IPS-18a (cell line): ENCODE measurements around the gene MYL3.

ENCODE experiments used
- H3K27ac ChIP-seq: one replicate; pipeline ENCODE4 v1.5.1; 2013; ENCODE audit warnings: low read length
- H3K27me3 ChIP-seq: one replicate; pipeline ENCODE4 v1.6.1; 2013; ENCODE audit warnings: mild to moderate bottlenecking, low read length; ENCODE audit not compliant: control insufficient read depth, insufficient read depth
- H3K36me3 ChIP-seq: one replicate; pipeline ENCODE4 v1.6.1; 2013; ENCODE audit warnings: low read depth, low read length; ENCODE audit not compliant: control insufficient read depth
- H3K4me1 ChIP-seq: one replicate; pipeline ENCODE4 v1.6.1; 2013; ENCODE audit warnings: low read depth, low read length; ENCODE audit not compliant: control insufficient read depth
- H3K4me3 ChIP-seq: one replicate; pipeline ENCODE4 v1.5.1; 2013; ENCODE audit warnings: low read length
- H3K9ac ChIP-seq: one replicate; pipeline ENCODE4 v1.6.1; 2013; ENCODE audit warnings: mild to moderate bottlenecking, low read length, moderate library complexity
- H3K9me3 ChIP-seq: one replicate; pipeline ENCODE4 v1.6.1; 2013; ENCODE audit warnings: low read depth, low read length; ENCODE audit not compliant: control insufficient read depth

MYL3 gene

GRCh38 chr3:46868287-46868686, 5.0 kb upstream of the MYL3 start:
- Histone ChIP-seq H3K4me3 (no peak overlapping the region), H3K9ac (no peak overlapping the region), H3K27ac (no peak overlapping the region), H3K9me3 (no peaks in the 10 kb centered on the region), H3K27me3 (no peaks in the 10 kb centered on the region), H3K4me1 (no peaks in the 10 kb centered on the region), H3K36me3 (no peaks in the 10 kb centered on the region)

DNA sequence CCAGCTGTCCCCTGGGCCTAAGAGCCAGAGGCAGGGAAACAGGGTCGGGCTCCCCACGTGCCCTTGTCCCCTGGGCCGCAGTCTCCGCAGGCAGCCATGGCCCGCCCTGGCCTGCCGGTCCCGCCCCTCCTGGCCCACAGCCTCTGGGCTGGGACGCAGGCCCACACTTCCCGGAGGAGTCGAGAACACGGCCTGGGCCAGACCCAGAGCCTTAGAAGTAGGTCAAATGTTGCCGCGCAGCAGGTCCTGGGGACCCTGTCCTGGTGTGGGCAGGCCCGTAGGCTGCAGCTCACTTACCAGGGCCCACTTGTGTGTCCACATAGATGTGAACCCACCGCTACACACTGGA, 4.3 kb upstream of the MYL3 start:
- H3K36me3 ChIP-seq, result no peaks in the 10 kb centered on the region
- no peak overlapping the region for H3K9ac ChIP-seq
- H3K9me3 ChIP-seq, result no peaks in the 10 kb centered on the region
- no peak overlapping the region for H3K27ac ChIP-seq
- no peaks in the 10 kb centered on the region for H3K27me3 ChIP-seq
- H3K4me1 ChIP-seq, result no peaks in the 10 kb centered on the region
- H3K4me3 ChIP-seq, result no peak overlapping the region

DNA sequence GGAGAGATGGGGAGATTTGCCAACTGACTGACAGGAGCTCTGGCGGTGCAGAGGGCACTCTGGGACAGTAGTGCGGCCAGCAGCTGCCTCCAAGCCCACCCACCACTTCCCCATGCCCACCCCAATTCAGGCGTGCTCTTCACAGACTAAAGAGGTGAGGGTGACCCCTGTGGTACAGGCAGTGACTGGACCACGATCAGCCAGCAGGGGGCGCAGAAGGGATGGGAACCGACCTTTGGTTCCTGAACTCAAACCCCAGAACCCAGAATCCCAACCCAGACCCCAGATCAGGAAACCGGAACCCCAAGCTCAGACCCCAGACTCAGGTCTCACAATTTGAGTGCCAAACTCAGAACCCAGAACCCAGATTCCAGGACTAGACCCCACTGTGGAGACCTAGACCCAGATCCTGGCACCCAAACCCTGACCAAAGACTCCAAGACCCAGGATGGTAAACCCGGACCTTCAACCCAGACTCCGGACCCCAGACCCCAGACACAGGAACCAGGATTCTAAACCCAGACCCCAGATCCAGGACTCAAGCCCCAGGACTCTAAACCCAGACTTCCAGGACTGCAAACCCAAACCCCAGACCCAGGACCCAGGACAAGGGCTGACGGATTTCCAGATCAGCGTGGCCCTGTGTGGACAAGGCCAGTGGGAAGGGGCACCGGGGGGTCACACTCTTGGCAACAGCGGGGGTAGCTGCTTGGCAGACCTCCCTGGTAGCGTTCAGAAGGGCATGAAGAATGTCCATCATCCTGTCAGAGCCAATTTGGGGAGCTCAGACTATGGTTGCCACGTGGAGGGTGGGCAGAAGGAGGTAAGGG, 3.7 kb upstream of the MYL3 start:
- H3K9me3 ChIP-seq, result no peaks in the 10 kb centered on the region
- no peak overlapping the region for H3K27ac ChIP-seq
- no peaks in the 10 kb centered on the region for H3K36me3 ChIP-seq
- no peak overlapping the region for H3K4me3 ChIP-seq
- no peaks in the 10 kb centered on the region for H3K4me1 ChIP-seq
- H3K27me3 ChIP-seq, result no peaks in the 10 kb centered on the region
- no peak overlapping the region for H3K9ac ChIP-seq

DNA sequence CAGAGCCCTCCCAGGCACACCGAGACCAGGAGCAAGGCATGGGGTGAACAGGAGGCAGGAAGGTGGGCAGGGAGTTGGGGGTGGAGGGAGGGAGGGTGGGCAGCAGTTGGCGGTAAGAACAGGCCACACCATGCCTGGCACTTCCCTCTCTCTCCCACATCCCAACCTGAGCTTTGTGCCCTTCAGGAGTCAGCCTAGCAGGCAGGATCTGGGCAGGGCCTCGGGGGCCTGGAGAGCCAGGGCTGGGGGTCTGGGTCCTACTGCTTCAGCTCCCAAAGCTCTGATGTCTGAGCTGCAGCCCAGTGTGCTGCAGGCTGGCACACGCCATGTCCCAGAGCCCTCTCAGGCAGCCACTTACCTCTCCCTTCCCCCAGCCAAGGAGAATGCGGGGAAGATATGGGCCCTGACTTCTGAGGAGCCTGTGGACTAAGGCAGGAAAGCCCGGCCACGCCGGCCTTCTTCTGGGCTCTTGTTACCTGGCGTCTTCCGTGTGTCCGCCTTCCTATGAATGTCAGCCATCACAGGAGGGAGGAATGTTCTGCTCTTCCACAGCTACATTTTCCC, 2.9 kb upstream of the MYL3 start:
- Histone ChIP-seq H3K9me3 (no peaks in the 10 kb centered on the region), H3K36me3 (no peaks in the 10 kb centered on the region), H3K27me3 (no peaks in the 10 kb centered on the region), H3K27ac (no peak overlapping the region), H3K4me3 (no peak overlapping the region), H3K9ac (no peak overlapping the region), H3K4me1 (no peaks in the 10 kb centered on the region)

- Histone ChIP-seq H3K27me3 (no peaks in the 10 kb centered on the region), H3K4me3 (no peak overlapping the region), H3K9me3 (no peaks in the 10 kb centered on the region), H3K4me1 (no peaks in the 10 kb centered on the region), H3K27ac (no peak overlapping the region), H3K36me3 (no peaks in the 10 kb centered on the region), H3K9ac (no peak overlapping the region)
Measured at GRCh38 chr3:46865546-46865945, 2.3 kb upstream of the MYL3 start.

GRCh38 chr3:46865031-46865507, 1.8 kb upstream of the MYL3 start:
- Histone ChIP-seq H3K4me3 (no peak overlapping the region), H3K27me3 (no peaks in the 10 kb centered on the region), H3K9ac (no peak overlapping the region), H3K27ac (no peak overlapping the region), H3K4me1 (no peaks in the 10 kb centered on the region), H3K9me3 (no peaks in the 10 kb centered on the region), H3K36me3 (no peaks in the 10 kb centered on the region)

- no peak overlapping the region for H3K9ac ChIP-seq
- H3K9me3 ChIP-seq, result no peaks in the 10 kb centered on the region
- no peak overlapping the region for H3K4me3 ChIP-seq
- no peaks in the 10 kb centered on the region for H3K27me3 ChIP-seq
- H3K4me1 ChIP-seq, result no peaks in the 10 kb centered on the region
- H3K27ac ChIP-seq, result no peak overlapping the region
- no peaks in the 10 kb centered on the region for H3K36me3 ChIP-seq
Measured at GRCh38 chr3:46864061-46864881, 1.0 kb upstream of the MYL3 start.

DNA sequence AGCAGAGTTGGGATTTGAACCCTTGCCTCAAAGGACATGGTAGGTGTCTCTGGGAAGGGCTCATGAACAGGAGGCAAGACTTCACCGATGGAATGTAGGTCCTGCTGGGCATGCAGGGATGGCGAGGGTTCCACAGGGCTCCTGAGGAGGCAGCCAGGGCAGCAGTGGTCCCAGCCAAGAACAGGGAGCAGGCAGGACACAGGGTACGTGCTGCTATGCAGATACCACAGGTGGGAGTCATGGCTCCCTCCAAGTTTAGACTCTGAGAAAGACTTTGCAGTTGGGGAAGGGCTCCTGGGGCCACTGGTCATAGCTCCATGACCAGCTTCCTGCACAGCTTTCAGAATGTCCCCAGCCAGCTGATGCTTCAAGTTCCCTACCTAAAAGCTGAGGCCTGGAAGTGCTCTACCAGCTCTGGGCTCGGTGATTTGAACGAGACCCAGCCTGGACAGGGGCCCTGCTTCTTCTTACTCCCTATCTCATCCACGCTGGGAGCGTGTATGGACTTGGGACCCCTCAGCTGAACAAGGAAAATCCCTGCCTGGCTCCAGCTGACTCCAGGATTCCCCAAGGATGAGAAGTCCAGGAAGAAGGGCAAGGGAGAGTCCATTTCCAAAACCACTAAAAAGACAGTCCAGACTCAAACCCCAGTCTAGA, 747 bp downstream of the MYL3 start:
- no peak overlapping the region for H3K9ac ChIP-seq
- H3K9me3 ChIP-seq, result no peaks in the 10 kb centered on the region
- no peaks in the 10 kb centered on the region for H3K27me3 ChIP-seq
- H3K4me1 ChIP-seq, result no peaks in the 10 kb centered on the region
- H3K36me3 ChIP-seq, result no peaks in the 10 kb centered on the region
- no peak overlapping the region for H3K4me3 ChIP-seq
- H3K27ac ChIP-seq, result no peak overlapping the region

GRCh38 chr3:46861605-46862368, 1.5 kb downstream of the MYL3 start:
- Histone ChIP-seq H3K4me1 (no peaks in the 10 kb centered on the region), H3K36me3 (no peaks in the 10 kb centered on the region), H3K4me3 (no peak overlapping the region), H3K9ac (no peak overlapping the region), H3K27ac (no peak overlapping the region), H3K9me3 (no peaks in the 10 kb centered on the region), H3K27me3 (no peaks in the 10 kb centered on the region)

DNA sequence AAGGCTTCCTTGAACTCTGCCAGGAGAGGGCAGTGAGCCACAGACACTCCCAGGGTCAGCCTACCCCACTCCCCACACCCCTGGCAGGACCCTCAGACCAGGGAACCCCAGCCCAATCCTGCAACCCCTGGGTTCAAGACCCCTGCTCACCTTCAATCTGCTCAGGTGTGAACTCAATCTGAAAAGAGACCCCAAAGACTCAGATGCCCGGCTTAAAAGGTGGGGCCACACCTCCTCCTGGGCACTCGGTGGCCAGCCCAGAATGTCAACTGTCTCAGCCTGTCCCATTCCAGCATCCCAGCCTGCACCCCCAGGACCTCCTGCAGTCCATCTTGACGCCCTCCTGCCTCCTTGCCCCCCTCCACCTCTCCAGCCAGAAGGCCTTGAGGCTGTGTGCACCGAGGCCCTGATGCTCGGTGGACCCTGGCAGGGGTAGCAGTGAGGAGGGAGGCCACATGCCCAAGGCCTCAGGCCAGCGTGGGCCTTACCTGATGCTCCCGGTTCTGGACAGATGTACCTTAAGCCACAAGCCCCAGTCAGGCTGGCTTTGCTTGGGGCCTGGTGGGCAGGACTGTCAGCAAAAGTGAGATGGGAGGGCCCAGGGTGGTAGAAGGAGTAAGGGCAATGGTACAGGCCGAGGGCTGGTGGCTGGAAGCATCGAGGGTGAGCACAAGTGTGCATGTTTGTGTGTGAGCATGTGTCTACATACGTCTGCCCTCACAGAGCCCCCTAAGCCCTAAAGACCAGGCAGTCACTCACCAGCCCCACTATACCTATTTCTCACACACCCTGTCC, 2.2 kb downstream of the MYL3 start:
- no peaks in the 10 kb centered on the region for H3K9me3 ChIP-seq
- no peak overlapping the region for H3K9ac ChIP-seq
- H3K27me3 ChIP-seq, result no peaks in the 10 kb centered on the region
- no peak overlapping the region for H3K4me3 ChIP-seq
- no peaks in the 10 kb centered on the region for H3K4me1 ChIP-seq
- no peaks in the 10 kb centered on the region for H3K36me3 ChIP-seq
- H3K27ac ChIP-seq, result no peak overlapping the region
